ENCODE results near the gene SLC66A2. TPM values are rescaled to one million over a fixed set of nuclear protein-coding genes. Genes with fewer than 3 reads are reported as not detected.

The SLC66A2 gene
- total and polyA plus RNA-seq, 10 of the 15 experiments (the other 5 are each of a cell fraction or from before 2014, with no cell fraction given): 0.69 to 42.5 (median 14.8) TPM

DNA sequence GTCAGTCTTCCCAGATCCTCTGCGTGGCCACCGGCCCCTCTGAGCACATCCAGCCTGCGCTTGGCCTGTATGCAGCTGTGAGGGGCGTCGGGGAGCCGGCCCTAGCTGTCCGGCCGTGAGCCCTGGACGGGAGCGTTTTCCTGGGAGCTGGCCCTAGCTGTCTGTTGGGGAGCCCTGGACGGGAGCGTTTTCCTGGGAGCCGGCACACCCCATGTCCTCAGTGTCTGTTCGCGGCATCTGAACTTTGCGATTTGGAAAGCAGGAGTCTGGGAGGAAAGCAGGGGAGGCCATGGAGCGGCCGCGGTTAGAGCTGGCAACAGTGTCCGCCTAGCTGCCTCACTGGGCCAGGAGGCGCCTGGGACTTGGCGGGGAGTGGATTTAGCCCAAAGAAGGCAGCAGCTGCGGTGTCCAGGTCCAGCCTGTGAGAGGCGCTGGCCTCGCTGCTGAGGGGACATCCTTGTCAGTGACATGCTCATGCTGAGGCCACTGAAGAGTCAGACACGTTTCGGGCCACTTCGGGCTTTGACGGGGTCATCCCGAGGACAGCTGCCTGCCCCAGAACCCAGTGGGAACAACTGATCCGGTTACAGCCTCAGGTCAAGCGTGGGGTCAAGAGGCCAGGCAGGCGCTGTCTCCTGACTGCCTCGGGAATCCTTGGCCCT lies 77.9 kb downstream of the SLC66A2 start (continued):
- TF ChIP-seq EGR1 (IDR thresholded peaks at IDR 0.05; ENCODE audit: borderline replicate concordance in 1 of 2, low read depth in 2 of 2, low read length in 2 of 2) (no peak), PAX8 (IDR thresholded peaks at IDR 0.05) (no peak)

DNA sequence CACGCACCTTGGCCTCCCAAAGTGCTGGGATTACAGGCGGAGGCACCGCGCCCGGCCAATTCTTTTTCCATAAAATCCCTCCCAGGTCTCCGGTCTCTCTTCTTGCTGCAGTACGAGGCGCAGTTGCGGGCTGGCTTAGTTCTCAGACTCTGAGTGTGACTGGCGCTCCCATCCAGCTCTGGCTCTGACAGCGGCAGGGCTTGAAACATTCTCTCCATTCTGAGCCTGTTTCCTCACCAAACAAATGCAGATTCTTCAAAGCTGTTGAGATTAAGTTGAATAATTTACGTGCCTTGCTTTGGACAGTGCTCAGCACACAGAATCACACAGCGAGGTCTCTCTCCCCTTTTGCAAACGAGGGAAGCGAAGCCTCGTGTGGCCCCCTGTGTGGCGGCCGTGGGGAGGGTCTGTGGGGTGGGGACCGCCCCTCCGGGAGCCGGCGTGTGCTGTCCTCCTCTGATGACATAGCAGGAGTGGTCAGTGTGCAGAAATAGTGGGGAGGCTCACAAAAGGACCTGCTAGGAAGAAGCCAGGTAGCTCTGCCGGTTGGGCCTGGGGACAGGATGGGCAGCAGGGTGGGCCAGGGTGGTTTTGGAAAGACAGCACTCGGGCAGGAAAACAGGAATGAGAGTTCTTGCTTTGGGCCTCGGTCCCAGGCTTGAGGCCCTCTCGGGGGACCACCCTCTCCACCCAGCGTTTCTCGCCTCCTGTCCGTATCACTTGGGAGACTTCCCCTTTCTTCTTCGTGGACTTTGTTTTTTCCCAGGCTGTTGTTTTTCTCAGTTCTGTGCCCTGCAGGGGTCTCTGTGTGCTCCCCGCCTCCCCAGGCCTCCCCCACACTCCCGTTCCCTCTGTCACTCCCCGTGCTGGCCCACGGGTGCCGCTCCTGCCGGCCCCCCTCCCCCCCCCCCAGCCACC lies 78.7 kb downstream of the SLC66A2 start:
- no peaks in the 10 kb centered on the region for H3K79me2 ChIP-seq (ENCODE audit: control insufficient read depth, insufficient read depth, low read length)
- ChIA-PET CTCF (no interaction called here), SMC1A (ENCODE audit: uncharacterized antibody, unreplicated experiment) (no interaction called here), POLR2A (interaction anchor here (0.6 kb wide), 1 partner anchor 190 kb away, joined by 3 read pairs; no protein-coding TSS in a partner anchor), RAD21 (ENCODE audit: unreplicated experiment) (no interaction called here)
- H3K9me3 ChIP-seq (replicated peaks; ENCODE audit: control insufficient read depth, insufficient read depth, low read length): no peaks in the 10 kb centered on the region; the same call in 2 of the 3 replicates
- intact Hi-C loops (cut with micrococcal nuclease; ENCODE audit: unreplicated experiment): no loop called here
- WGBS (ENCODE audit: insufficient coverage, insufficient replicate concordance, low lambda C conversion rate, missing lambda C conversion rate): 54% methylated on average over 19 of the region's 36 CpGs
- no peak for DNase-seq (ENCODE audit: low read depth, low spot score)
- H3K36me3 ChIP-seq (ENCODE audit: control insufficient read depth in 2 of 2, insufficient read depth in 2 of 2, low read length in 1 of 2): no peaks in the 10 kb centered on the region
- no peak for ATAC-seq
- no peak for FAIRE-seq
- no peak overlapping the region for H2AFZ ChIP-seq (ENCODE audit: control insufficient read depth, low read depth, low read length)
- H3K27me3 ChIP-seq (replicated peaks in 1 of 2; ENCODE audit: control insufficient read depth in 2 of 2, insufficient read depth in 2 of 2, low read length in 1 of 2): no peaks in the 10 kb centered on the region
- H3K4me3 ChIP-seq: no peak overlapping the region
- no peak overlapping the region for H3K4me2 ChIP-seq (ENCODE audit: control insufficient read depth, insufficient read depth)
- in situ Hi-C loops (cut with MboI): no loop called here
- H3K4me1 ChIP-seq (ENCODE audit: control insufficient read depth, insufficient read depth, low read length): no peaks in the 10 kb centered on the region
- TF ChIP-seq NFXL1 (IDR thresholded peaks at IDR 0.05; ENCODE audit: borderline replicate concordance): no peak
- TF ChIP-seq RFX5 (IDR thresholded peaks at IDR 0.05; ENCODE audit: low read depth, low read length): no peak
- TF ChIP-seq NR2C1 (IDR thresholded peaks at IDR 0.05): no peak
- TF ChIP-seq, protein P1, sequence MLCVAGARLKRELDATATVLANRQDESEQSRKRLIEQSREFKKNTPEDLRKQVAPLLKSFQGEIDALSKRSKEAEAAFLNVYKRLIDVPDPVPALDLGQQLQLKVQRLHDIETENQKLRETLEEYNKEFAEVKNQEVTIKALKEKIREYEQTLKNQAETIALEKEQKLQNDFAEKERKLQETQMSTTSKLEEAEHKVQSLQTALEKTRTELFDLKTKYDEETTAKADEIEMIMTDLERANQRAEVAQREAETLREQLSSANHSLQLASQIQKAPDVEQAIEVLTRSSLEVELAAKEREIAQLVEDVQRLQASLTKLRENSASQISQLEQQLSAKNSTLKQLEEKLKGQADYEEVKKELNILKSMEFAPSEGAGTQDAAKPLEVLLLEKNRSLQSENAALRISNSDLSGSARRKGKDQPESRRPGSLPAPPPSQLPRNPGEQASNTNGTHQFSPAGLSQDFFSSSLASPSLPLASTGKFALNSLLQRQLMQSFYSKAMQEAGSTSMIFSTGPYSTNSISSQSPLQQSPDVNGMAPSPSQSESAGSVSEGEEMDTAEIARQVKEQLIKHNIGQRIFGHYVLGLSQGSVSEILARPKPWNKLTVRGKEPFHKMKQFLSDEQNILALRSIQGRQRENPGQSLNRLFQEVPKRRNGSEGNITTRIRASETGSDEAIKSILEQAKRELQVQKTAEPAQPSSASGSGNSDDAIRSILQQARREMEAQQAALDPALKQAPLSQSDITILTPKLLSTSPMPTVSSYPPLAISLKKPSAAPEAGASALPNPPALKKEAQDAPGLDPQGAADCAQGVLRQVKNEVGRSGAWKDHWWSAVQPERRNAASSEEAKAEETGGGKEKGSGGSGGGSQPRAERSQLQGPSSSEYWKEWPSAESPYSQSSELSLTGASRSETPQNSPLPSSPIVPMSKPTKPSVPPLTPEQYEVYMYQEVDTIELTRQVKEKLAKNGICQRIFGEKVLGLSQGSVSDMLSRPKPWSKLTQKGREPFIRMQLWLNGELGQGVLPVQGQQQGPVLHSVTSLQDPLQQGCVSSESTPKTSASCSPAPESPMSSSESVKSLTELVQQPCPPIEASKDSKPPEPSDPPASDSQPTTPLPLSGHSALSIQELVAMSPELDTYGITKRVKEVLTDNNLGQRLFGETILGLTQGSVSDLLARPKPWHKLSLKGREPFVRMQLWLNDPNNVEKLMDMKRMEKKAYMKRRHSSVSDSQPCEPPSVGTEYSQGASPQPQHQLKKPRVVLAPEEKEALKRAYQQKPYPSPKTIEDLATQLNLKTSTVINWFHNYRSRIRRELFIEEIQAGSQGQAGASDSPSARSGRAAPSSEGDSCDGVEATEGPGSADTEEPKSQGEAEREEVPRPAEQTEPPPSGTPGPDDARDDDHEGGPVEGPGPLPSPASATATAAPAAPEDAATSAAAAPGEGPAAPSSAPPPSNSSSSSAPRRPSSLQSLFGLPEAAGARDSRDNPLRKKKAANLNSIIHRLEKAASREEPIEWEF (IDR thresholded peaks at IDR 0.05; ENCODE audit: insufficient replicate concordance, low read depth, low read length): no peak
- TF ChIP-seq, protein P2, sequence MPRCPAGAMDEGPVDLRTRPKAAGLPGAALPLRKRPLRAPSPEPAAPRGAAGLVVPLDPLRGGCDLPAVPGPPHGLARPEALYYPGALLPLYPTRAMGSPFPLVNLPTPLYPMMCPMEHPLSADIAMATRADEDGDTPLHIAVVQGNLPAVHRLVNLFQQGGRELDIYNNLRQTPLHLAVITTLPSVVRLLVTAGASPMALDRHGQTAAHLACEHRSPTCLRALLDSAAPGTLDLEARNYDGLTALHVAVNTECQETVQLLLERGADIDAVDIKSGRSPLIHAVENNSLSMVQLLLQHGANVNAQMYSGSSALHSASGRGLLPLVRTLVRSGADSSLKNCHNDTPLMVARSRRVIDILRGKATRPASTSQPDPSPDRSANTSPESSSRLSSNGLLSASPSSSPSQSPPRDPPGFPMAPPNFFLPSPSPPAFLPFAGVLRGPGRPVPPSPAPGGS (IDR thresholded peaks at IDR 0.05; ENCODE audit: borderline replicate concordance, insufficient read depth, low read depth, low read length, poor library complexity, severe bottlenecking): no peak
- TF ChIP-seq RAD21 (IDR thresholded peaks at IDR 0.05; ENCODE audit: insufficient read depth, low read depth, low read length): no peak
- TF ChIP-seq MYB (IDR thresholded peaks at IDR 0.05; ENCODE audit: borderline replicate concordance, low read depth, low read length): no peak
- H3K9ac ChIP-seq (ENCODE audit: control insufficient read depth, insufficient read depth, low read length): no peak overlapping the region
- H4K20me1 ChIP-seq (ENCODE audit: control insufficient read depth, insufficient read depth): no peaks in the 10 kb centered on the region
- no peak overlapping the region for H3K27ac ChIP-seq (ENCODE audit: control insufficient read depth, insufficient read depth)
- BruUV-seq (replicated peaks): no TSS peak

Measured in GM12878 (cell line).